HK-2 (cell line): Measurements from ENCODE around the gene TSNAX.

Experiments
- DNase-seq: peaks from one replicate; pipeline ENCODE4 v3.0.0-alpha.2; 2018; ENCODE audit not compliant: unreplicated experiment

TSNAX gene

GRCh38 chr1:231601824-231602672, 73.6 kb downstream of the TSNAX start:
- no peak for DNase-seq

- DNase-seq = no peak
Observed at GRCh38 chr1:231602673-231602984, 74.2 kb downstream of the TSNAX start.

- DNase-seq = peak; percentile 37
Observed at GRCh38 chr1:231603598-231604275, 75.3 kb downstream of the TSNAX start.

- DNase-seq = no peak
Observed at GRCh38 chr1:231604276-231604621, 75.8 kb downstream of the TSNAX start.

- DNase-seq = no peak
Observed at GRCh38 chr1:231605149-231606100, 77.0 kb downstream of the TSNAX start.

- DNase-seq = no peak
Observed at GRCh38 chr1:231606712-231607111, 78.2 kb downstream of the TSNAX start.

GRCh38 chr1:231610388-231610787, 81.9 kb downstream of the TSNAX start:
- no peak for DNase-seq

- no peak for DNase-seq
Observed at GRCh38 chr1:231611111-231611510, 82.6 kb downstream of the TSNAX start.

GRCh38 chr1:231611851-231612250, 83.4 kb downstream of the TSNAX start:
- no peak for DNase-seq

- no peak for DNase-seq
Observed at GRCh38 chr1:231612393-231613089, 84.1 kb downstream of the TSNAX start.

- DNase-seq = no peak
Observed at GRCh38 chr1:231613419-231614349, 85.2 kb downstream of the TSNAX start.
